Hematopoietic multipotent progenitor cell (in vitro differentiated cells): ENCODE data around the gene CTXND1. TPM values are rescaled to one million over a fixed set of nuclear protein-coding genes. Genes with fewer than 3 reads are reported as not detected.

ENCODE experiments used
- DNase-seq, 3 donors: peaks; one replicate each; pipeline ENCODE4 v3.0.0-alpha.2; 2011 to 2015; ENCODE audit warnings: low read depth in 2 of 3, low spot score in 2 of 3
- total RNA-seq: library from RNA; depleted of rRNA; stranded (reverse); fragments of >200 nt; gene quantifications from one replicate; pipeline ENCODE4 v1.2.3, GENCODE V29; 2012

Gene CTXND1
- total RNA-seq, 1 donor = not detected

DNA sequence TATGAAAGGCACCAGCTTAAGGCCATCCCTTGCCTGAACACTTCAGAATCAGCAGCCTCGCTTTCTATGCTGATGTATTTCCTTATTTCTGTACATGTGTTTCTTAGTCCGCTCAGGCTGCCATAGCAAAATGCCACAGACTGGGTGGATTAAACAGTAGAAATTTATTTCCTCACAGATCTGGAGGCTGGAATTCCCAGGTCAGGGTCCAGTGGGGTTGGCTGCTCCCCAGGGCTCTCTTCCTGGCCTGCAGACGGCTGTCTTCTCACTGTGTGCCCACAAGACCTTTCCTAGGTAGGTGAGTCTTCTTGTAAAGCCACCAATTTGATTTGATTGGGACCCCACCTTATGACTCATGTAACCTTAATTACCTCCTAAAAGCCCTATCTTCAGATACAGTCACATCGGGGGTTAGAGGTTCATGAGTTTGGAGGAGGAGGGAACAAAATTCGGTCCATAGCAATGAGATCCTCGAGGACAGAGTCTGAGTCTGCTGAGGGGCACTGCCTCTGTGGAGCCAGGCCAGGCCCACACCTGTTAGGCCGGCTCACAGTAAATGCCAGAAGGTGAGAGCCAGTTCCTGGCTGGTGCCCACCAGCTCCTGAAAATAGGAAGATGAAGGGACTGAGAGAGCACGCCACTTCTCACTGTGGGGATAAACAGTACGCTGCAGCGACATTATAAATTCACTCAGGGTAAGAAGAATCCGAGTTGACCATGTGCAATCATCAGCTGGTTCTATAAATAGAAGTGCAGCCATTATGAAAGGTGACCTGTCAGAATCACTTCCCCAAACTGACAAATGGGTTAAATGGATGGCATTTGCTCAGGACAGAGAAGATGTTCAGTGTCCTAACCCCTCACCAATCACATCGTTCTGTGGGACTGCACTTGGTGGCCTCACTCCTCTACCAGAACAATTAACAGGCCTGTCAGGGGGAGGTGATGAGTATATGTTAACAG, 41.1 kb downstream of the CTXND1 start:
- DNase-seq = no peak

DNA sequence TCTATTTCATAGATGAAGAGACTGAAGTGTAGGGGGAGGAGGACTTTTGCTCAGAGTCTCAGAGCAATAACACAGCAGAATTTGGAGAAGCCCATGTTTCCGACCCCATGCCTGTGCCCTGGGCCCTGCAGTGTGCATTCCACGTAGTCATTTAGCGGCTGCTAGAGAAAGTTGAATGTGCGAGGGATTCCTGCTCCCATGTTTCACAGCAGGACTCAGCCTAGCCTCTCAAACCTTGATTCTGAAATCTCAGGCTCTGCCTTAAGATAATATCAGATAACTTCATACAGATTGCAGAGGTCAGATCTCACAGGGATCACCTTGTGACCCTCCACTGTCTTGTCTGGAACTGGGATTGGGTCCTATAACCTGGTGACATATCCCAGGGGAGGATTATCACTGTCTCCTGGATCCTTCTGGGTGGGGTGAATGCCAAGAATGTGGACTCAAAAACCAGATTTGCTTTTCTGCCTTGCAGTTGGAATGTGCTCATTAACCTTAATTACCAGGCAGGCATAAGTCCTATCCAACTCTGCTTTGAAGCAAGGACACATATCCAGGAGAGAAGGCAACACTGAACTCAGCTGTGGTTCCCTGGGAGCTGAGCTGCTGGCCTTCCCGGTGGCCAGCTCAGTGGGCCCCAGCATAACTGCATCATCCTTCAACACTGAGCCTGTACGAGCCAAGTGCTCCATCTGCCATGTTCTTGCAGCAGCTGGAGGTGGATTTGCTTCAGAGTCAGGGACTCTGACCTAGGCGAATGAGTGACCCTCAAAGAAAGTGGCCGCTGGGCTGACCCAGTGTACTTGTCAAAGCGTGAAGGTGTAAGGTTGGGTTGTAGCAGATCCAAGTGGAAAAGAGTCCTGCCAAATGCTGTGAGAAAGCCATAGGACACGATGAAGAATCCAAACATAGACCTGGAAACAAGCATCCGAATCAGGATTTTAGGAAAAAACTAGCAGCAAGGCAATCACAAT, 43.0 kb downstream of the CTXND1 start:
- DNase-seq = no peak

DNA sequence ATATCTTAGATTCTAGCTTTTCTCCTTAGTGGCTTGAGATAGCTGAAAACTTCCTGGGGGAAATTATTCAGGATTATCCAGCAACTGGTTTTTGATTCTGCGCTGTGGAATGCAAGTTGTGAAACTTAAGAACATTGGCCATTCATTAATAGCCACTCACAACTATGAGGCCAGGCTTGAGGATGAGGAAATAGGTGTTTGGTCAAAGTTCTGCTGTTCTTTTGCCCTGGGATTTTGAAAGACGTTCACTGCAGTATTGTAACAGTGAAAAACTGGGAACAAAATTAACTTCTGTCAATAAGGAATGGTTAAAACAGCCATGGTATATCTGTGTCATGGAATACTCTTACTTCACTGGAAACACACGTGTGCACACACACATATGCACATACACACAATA, 44.1 kb downstream of the CTXND1 start:
- no peak for DNase-seq

DNA sequence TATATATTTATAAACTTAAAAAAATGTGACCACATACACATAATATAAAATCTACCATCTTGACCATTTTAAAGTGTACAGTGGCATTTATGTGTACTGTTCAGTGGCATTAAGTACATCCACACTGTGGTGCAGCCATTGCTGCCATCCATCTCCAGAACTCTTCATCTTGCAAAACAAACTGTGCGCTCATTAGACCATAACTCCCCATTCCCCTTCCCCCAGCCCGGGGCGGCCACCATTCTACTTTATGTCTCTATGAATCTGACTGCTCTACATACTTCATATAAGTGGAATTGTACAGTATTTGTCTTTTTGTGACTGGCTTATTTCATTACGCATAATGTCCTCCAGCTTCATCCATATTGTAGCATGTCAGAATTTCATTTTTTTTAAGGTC, 47.8 kb downstream of the CTXND1 start:
- DNase-seq = no peak

DNA sequence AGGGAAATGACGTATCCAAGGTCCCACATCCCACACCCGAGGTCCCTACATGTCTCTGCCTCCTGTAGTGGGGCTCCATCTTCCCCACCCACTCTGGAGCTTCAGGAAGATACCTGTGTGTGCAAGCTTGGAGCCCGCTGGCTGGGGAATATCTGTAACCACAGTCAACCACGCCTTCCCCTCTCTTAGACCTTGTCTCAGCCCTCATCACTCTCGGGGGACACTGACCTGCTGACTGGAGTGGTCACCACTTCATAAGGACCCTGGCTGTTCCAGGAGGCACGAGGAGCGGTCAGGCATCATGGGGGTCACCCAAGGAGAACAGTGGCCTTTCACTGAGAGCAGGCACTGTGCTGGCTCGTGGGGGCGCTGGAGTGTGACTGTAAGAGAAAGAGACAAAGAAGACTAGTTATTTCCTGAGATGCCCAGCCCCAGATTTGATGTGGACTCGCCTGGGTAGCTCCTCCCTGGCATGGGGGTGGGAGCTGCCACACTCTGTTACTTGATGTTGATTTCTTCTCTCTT, 48.6 kb downstream of the CTXND1 start:
- no peak for DNase-seq

DNA sequence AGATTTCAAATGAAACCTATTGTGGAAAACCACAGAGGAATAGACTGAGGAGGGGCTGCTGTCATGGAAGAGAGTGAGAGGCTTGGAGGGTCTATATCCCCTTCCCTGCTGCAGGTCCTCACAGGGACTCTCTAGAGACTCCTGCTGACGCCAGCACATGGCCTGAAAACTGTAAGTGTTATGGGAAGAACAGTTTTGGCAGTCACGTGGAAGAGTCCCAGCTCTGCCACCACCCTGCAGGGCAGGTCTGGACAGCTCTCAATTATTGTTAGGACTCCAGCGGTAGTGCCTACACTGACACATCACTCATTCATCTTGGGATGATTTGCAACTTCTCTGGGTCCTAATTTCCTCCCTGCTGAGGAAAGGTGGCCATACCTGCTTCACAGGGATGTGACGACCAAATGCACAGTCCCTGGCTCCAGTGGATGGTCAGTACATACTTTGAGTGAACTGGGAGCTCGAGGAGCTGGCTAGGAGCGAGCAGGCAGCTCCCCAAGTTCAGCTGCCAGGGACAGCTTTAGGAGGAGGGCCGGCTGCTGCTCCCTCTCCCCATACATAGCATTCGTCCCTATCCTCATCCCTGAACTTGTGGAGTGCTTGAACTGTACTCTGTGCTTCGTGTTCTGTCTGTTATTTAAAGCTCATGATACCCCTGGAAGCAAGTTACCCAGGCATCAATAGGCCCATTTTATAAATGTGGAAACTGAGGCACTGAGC, 49.2 kb downstream of the CTXND1 start:
- no peak for DNase-seq

DNA sequence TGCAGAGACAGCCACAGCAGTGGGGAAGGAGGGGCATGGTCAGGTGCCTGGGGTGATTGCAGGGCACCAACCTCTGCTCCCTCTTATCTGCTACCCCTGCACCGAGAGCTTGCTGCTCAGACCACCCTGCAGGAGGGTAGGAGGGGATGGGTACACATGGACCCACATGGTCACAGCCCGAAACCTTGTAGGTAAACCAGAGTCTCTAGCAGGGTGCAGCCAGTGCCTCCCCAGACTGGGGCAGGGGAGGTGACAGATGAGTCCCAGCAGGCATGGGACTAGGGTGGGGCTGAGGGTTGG, 50.0 kb downstream of the CTXND1 start:
- no peak for DNase-seq

DNA sequence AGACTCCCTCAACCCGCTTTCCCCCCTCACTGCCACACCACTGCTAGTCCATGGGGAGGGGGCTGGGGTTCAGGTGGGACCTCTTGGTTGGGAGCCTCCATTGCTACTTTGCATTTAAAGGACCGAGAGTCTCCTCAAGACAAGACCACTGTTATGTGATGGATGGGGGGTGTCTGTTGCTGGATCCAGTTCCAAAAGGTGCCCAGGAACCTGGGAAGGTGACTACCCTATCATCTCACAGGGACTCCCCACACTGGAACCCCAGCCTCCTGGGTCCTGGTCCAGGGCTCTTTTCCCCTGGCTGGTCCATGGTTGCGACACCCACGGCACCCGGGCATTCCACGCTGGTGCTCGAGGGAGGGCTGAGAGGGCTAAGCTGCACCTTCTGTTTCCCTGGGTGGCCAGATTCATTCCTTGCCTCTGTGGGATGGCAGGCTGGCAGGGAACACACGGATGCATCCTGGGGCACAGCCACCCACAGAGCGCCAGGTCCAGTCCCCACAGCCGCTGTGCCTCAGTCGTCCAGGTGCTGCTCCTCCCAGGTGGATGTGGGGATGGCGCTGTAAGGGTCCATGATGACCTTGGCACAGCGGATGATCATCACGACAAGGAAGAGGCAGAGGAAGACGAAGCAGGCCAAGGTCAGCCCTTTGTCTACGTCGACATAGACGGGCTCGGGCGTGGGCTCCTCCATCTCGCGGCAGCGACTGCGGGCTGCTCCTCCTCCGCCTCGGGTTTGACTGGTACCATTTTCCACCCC, 50.6 kb downstream of the CTXND1 start:
- DNase-seq = no peak

DNA sequence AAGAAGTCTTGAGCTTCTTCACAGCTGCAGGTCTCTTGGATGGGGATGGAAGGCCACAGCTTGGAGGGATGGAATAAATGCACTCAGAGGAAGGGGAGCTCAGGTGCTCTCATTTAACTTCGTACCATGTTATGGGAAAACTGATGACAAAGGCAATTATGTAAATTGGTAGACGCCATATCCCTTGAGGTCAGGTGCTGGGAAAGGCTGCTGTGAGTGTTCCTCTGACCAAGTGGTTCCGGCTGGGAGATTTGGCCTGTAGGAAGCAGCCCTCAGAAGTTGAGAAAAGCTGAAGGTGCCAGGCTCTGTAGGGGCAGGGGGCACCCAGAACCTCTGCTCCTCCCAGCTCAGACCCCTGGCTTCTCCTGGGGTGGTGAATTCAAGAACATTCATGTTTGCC, 52.1 kb downstream of the CTXND1 start:
- no peak for DNase-seq

DNA sequence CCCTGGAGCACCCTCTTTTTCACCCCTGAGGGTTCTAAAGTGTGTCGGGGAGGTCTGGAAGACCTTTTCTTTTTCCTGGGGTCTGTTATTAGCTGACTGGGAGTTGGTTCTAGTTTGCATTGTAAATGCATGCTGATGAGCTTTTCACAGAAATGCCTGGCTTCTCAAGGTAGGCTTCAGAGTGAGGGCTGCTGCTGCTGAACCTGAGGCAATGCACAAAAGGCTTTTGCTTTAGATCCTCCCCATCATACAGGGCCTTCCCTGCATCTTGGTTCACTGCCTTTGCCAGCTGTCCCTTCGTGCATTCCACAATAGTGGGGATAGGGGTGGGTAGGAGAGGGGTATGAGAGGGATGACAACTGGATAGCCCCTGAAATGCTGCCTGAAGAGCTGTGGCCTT, 52.6 kb downstream of the CTXND1 start:
- no peak for DNase-seq

DNA sequence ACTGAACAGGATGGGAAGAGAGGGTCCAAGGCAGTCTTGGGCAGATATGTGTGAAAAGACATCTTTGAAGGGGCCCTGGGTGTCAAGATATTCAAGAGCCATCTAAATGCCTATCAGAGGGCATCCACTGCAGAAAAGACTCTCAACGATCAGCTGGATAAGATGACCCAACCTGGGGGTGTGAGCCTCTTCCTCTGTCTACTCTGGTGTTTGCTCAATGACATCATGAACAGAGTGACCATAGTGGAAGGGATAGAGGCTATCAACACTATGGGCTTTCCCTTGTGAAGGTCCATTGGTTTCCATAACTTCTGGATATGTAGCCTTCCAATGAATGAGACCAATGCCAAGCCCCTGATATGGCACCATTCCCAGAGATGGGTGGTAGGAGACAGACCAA, 57.1 kb downstream of the CTXND1 start:
- DNase-seq = no peak

DNA sequence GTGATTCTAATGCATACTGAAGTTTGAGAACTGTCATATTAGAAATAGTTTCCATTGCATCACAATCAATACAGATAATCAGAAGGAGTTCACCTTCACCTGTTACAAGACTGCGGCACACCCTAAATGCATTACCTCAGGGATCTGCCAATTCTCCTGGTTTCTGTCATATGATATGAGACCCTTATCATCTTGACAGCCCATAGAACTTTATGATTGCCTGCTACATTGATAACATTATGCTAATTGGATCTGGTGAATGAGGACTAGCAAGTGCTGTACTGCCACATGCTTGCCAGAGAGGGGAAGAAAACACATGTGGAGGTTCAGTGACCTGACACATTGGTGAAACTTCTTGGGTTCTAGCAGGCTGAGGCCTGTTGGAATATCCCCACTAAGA, 57.8 kb downstream of the CTXND1 start:
- no peak for DNase-seq

DNA sequence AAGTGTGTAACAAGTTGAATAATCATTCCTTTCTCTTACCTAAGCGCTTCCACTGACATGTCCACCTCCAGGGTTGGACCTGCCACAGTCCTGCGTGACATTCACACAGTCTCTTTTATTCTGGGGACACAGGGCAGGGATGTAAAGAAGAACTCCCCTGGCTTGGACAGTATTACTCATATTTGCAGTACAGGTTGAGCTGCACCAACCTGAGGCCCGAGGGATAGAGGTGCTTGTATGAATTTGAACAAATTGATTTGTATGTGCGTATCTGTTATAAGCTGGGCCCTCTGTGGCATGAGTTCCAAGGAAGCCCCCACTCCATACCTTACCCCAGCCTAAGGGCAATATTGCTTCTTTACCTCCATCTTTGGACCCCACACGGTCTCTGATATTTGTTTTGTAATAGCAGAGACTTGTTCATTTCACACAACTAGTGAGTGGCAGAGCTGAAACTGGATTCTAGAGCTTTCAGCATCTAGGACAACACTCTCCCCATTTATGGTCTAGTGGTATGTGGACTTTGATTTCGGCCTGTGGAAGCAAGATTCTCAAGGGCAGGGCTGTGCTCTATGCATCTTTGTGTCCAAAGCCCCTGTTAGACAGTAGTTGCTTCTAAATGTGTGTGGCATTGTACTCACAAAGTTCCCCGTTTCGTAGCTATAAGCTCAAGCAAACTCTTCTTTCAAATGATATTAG, 60.0 kb downstream of the CTXND1 start:
- no peak for DNase-seq

DNA sequence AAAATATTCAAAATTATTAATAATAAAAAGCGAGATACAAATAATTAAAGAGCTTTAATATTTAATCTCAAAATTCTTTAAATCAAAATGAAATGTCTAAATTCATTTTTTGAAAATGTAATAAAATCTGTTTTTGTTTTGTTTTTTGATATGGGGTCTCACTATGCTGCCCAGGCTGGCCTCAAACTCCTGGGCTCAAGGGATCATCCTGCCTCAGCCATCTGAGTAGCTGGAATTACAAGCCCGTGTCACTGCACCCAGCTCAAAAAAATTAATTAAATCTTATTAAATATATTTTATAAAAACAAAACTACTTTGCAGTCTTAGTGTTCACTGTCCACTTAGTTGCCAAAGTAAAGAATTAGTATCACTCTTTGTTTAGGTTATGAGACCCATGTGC, 60.8 kb downstream of the CTXND1 start:
- DNase-seq = no peak

DNA sequence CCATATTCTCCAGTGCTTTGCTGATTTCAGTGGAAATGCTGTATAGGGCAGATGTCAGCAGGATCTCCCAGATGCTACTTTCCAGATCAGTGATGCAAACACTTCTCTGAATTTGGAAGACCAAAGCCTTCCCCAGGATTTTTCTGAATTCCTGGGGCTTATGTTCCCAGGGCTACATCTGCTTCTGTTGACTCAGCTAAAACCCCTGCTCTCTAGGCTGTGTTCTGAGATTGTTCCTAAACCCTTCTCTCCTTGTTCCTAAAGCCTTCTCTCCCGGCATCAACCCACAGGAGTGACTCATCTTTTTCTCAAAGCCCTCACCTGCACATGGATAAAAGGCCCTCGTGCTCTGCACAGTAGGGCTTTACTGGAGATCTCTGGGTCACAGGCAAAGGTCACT, 63.8 kb downstream of the CTXND1 start:
- DNase-seq = no peak

DNA sequence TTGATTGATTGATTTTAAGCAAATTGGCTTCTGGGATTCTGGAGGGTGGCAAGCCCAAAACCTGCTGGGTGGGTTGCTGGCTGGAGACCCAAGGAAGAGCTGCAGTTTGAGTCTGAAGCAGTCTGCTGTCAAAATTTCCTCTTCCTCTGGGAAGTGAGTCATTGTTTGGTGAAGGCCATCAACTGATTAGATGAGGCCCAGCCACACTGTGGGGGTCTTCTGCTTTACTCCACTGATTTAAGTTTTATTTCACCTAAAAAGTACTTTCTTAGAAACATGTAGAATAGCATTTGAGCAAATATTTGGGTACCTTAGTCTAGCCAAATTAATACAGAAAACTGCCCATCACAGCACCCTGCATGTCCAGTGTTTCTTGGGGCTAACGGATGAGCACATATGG, 65.4 kb downstream of the CTXND1 start:
- no peak for DNase-seq

DNA sequence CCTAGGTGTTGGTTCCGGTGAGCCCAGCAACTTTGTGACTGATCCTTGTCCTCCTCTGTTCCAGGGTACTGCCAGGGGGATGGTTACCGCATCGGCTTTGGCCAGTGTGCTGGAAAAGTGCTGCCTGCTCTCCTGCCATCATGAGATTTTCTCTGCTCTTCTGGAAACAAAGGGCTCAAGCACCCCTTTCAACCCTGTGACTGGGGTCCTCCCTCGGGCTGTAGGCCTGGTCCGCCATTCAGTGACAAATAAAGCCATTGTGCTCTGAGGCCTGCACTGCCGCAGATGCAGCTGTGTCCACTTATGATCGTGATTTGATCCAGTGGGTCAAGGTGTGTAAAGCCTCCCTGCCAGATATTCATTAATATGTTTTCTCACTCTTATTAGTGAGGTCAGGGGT, 65.9 kb downstream of the CTXND1 start:
- DNase-seq = no peak

DNA sequence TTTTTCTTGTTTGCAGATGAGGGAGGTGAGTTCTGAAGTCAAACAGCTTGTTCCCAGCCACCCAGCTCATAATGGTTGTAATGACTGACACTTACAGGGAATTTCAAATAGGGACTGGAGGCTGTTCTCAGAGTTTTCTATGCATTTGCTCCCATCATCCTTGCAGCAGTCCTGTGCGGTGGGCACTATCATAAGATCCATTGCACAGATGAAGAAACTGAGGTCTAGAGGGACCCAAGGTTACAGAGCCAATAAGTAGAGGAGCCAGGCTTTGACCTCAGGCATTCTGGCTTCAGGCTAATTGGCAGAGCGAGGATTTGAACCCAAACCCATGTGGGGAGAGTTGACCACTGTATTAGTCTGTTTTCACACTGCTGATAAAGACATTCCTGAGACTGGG, 66.9 kb downstream of the CTXND1 start:
- no peak for DNase-seq

DNA sequence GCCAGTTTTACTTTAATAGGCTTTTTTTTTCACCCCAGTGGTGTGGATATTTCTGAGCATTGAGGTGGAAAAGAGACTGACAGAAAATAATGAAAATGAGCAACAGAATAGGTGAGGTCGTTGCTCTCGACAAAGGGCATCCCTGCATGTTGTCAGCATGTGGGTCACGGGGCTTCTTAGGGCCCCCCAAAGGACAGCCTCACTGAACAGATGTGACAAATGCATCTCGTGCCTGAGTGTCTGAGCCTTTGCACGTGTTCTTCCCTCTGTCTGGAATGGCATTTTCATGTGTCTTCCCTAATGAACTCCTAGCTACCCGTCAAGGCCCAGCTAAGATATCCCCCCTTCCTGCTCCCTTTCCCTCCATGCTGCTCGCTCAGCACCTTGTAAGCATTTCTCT, 67.5 kb downstream of the CTXND1 start:
- DNase-seq = no peak

DNA sequence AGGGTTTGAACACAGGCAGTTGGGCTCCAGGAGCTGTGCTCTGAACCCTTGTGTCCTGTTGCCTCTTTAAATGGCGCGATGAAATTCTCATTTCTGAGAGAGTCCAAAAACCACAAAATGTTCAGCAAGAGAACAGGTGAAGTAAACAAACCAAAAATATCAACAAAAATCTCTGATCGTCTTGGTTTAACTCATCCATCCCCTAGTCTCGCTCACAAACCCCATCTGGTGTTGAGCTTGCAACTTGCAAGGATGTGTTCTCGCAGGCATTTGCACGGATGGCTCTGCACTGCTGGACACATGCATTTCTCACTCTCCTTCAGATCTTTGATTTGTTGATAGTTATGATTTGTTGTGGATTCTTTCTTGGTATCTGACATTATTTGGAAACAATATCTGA, 68.1 kb downstream of the CTXND1 start:
- DNase-seq = no peak
